ENCODE data around the gene SNX33.
"Not testable (repeated sequence)": the region's sequence is repeated elsewhere in the genome, so short reads cannot be mapped to it uniquely, and the experiment has no call there.

Gene SNX33

DNA sequence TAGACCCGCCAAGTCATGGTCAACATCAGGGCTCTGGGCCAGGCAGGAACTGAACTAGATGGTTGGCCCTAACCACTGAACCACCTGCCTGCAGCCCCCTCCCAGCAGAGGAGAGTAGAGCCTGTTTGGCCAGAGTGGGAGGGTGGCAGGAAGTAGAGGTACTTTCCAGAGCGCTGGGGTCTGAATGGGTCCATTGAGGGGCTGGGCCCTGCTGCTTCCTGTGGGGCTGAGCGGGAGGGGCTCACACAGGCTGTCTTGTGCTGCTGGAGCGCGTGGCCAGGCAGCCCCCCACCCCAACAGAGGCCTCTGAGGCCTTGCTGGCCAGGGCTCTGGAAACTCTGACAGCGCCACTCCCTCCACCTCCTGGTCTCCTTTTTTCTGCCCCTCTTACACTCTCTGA lies 47.5 kb downstream of the SNX33 start:
- TF ChIP-seq, protein P1, sequence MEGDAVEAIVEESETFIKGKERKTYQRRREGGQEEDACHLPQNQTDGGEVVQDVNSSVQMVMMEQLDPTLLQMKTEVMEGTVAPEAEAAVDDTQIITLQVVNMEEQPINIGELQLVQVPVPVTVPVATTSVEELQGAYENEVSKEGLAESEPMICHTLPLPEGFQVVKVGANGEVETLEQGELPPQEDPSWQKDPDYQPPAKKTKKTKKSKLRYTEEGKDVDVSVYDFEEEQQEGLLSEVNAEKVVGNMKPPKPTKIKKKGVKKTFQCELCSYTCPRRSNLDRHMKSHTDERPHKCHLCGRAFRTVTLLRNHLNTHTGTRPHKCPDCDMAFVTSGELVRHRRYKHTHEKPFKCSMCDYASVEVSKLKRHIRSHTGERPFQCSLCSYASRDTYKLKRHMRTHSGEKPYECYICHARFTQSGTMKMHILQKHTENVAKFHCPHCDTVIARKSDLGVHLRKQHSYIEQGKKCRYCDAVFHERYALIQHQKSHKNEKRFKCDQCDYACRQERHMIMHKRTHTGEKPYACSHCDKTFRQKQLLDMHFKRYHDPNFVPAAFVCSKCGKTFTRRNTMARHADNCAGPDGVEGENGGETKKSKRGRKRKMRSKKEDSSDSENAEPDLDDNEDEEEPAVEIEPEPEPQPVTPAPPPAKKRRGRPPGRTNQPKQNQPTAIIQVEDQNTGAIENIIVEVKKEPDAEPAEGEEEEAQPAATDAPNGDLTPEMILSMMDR (IDR thresholded peaks at IDR 0.05; ENCODE audit: insufficient read depth, low read length, poor library complexity, severe bottlenecking), result no peak
- Histone ChIP-seq H3K4me3 (replicated peaks; ENCODE audit: low read depth, low read length) (no peak overlapping the region), H3K36me3 (ENCODE audit: control insufficient read depth, insufficient read depth, low read length) (no peaks in the 10 kb centered on the region), H3K27me3 (replicated peaks; ENCODE audit: control insufficient read depth, insufficient read depth, low read length) (no peaks in the 10 kb centered on the region)
- peak; percentile 57 for DNase-seq (ENCODE audit: extremely low read depth, insufficient read length)

DNA sequence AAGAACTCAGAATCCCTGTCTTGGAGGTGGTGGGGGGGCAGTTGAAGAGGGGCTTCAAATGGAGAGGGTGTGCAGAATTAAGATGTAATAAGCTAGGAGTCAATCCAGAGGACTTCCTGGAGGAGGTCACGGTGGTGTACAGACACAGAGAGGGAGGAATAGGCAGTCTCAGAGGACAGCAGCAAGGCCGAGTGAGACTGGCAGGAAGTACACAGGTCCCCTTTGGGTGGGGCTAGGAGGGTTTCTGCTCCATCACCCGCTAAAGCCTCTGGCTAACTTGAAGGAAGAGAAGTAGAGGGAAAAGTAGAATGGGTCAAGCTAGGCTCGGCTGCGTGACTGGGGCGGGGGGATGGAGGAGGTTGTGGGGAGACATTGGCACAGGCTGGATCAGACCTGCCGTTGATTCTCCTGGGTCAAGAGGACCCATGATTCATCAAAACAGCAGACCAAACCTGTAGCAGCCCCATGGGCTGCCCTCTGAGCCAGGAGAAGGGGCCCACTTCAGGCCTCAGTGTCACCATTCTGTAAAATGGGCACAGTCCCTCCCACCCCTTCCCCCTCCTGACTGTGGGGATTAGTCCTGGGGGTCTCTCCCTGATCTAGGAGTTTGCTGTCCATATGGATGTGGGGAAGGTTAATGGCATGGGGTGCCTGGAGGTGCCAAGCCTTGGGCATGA lies 48.1 kb downstream of the SNX33 start:
- TF ChIP-seq, protein P1 (IDR thresholded peaks at IDR 0.05; ENCODE audit: insufficient read depth, low read length, poor library complexity, severe bottlenecking), result no peak
- no peaks in the 10 kb centered on the region for H3K27me3 ChIP-seq (replicated peaks; ENCODE audit: control insufficient read depth, insufficient read depth, low read length)
- H3K4me3 ChIP-seq (replicated peaks; ENCODE audit: low read depth, low read length), result no peak overlapping the region
- no peaks in the 10 kb centered on the region for H3K36me3 ChIP-seq (ENCODE audit: control insufficient read depth, insufficient read depth, low read length)
- peak; percentile 44 for DNase-seq (ENCODE audit: extremely low read depth, insufficient read length)

DNA sequence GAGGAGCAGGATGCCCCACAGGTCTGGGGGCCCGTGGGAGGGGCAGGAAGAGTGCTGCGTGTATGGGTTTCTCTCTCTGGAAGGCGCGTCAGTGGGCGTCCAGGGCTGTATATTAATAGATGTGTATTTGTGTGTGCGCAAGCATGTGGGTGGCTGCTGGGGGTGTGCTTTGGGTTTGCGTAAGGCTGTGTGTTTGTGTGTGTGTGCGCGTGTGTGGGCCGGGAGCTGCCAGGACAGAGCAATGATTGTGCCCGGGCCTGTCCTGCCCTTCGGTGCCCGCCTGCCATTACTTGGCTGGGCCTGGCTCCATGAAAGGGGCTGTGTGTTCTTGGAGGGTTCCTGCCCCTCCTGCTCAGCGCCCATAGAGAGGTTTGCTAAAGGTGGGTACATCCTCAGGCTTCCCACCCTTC lies 48.6 kb downstream of the SNX33 start:
- DNase-seq (ENCODE audit: extremely low read depth, insufficient read length), result no peak
- H3K27me3 ChIP-seq (replicated peaks; ENCODE audit: control insufficient read depth, insufficient read depth, low read length), result no peaks in the 10 kb centered on the region
- TF ChIP-seq, protein P1 (IDR thresholded peaks at IDR 0.05; ENCODE audit: insufficient read depth, low read length, poor library complexity, severe bottlenecking), result no peak
- no peak overlapping the region for H3K4me3 ChIP-seq (replicated peaks; ENCODE audit: low read depth, low read length)
- no peaks in the 10 kb centered on the region for H3K36me3 ChIP-seq (ENCODE audit: control insufficient read depth, insufficient read depth, low read length)

DNA sequence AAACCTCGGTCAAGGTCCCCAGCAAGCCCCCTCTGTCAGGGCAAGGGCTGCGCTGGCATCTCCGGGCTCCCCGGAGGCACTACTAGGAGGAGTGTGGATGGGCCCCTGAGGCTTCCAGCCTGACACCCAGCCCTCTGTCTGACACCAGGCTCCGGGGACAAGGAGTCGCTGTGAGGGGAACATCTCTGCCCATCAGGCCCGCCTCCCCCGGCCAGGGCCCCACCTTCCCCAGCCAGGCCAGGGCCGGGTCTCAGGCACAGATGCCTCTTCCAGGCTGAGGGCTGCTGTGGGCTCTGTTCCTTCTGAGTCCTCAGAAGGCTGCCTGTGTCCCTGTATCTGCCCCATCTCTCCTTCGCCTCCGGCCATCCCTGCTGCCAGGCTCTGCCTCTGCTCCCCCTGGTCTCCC lies 49.1 kb downstream of the SNX33 start:
- Histone ChIP-seq H3K27me3 (replicated peaks; ENCODE audit: control insufficient read depth, insufficient read depth, low read length) (no peaks in the 10 kb centered on the region), H3K4me3 (replicated peaks; ENCODE audit: low read depth, low read length) (no peak overlapping the region), H3K36me3 (ENCODE audit: control insufficient read depth, insufficient read depth, low read length) (no peaks in the 10 kb centered on the region)
- TF ChIP-seq, protein P1 (IDR thresholded peaks at IDR 0.05; ENCODE audit: insufficient read depth, low read length, poor library complexity, severe bottlenecking), result no peak
- DNase-seq (ENCODE audit: extremely low read depth, insufficient read length), result no peak

DNA sequence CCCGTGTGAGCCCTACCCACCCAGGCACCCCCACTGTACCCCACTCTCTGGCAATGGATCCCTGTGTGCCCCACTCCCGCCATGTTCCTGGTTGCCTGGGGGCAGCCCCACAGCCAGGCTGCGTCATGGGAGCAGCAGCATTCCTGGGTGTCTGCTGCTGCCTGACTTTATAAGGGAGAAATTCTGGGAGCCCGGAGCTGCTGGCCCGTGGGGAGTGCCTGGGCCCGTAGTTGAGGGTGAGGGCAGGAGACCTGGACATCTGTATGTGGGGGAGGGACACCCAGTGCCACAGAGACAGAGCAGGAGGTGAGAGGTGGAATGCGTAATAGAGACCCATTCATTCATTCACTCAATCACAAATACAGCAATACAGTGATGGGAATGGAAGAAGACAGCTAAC lies 49.8 kb downstream of the SNX33 start:
- TF ChIP-seq, protein P1 (IDR thresholded peaks at IDR 0.05; ENCODE audit: insufficient read depth, low read length, poor library complexity, severe bottlenecking), result no peak
- DNase-seq (ENCODE audit: extremely low read depth, insufficient read length), result no peak
- no peak overlapping the region for H3K4me3 ChIP-seq (replicated peaks; ENCODE audit: low read depth, low read length)
- H3K27me3 ChIP-seq (replicated peaks; ENCODE audit: control insufficient read depth, insufficient read depth, low read length), result no peaks in the 10 kb centered on the region
- no peaks in the 10 kb centered on the region for H3K36me3 ChIP-seq (ENCODE audit: control insufficient read depth, insufficient read depth, low read length)

DNA sequence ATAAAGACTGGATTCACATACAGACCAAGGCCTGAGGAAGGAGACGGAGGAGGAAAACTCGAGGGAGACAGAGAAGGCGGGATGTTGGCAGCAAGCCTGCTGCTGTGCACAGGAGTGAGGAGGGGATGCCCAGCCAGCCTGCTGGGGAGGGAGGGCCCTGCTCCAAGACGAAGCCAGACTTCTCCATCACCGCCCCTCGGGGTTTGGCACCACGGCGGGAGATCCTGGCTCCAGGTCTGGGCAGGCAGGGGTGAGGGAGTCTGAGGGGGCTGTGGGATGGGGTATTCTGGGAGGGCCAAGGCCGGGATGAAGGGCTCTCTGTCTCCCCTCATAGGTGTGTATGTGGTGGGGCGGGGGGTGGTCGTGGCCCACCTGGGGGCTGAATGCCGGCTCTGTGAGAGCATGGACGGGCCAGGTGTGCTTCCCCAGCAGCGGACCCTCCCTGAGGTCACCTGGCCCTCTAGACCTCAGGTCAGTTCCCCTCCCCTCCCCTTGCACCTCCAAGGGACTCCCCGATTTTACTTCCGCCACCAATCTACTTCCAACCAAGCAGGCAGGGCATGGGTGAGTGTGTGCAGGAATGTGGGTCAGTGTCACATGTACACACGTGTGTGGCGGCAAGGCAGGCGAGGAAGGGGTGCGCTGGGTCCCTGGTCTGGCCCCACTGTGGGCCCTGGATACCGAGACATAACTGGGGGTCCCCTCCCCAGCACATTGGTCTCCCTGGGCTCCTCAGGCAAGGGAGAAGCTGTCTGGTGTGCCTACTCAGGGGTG lies 50.4 kb downstream of the SNX33 start:
- H3K27me3 ChIP-seq (replicated peaks; ENCODE audit: control insufficient read depth, insufficient read depth, low read length); DNase-seq (ENCODE audit: extremely low read depth, insufficient read length); H3K4me3 ChIP-seq (replicated peaks; ENCODE audit: low read depth, low read length); H3K36me3 ChIP-seq (ENCODE audit: control insufficient read depth, insufficient read depth, low read length): not testable (repeated sequence)

DNA sequence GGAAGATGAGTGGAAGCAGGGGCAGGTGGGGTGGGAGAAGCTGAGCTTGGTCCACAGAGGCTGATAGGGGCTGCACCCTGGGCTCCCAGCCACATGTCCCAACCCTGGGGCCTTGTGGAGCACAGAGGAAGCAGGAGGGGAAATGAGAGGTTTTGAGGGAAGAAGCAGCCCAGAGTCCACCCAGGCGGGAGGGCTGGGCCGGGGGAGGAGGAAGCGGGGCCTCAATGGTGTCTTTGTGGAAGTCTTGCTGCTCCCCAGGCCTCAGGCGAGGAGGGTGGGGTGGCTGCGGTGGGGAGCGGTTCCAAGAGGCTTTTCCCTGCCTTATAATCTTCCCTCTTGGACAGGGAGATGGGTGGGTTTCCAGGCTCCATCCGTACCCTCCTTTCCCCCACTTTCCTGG lies 51.8 kb downstream of the SNX33 start:
- H3K27me3 ChIP-seq (replicated peaks; ENCODE audit: control insufficient read depth, insufficient read depth, low read length); H3K36me3 ChIP-seq (ENCODE audit: control insufficient read depth, insufficient read depth, low read length); H3K4me3 ChIP-seq (replicated peaks; ENCODE audit: low read depth, low read length); DNase-seq (ENCODE audit: extremely low read depth, insufficient read length): not testable (repeated sequence)

DNA sequence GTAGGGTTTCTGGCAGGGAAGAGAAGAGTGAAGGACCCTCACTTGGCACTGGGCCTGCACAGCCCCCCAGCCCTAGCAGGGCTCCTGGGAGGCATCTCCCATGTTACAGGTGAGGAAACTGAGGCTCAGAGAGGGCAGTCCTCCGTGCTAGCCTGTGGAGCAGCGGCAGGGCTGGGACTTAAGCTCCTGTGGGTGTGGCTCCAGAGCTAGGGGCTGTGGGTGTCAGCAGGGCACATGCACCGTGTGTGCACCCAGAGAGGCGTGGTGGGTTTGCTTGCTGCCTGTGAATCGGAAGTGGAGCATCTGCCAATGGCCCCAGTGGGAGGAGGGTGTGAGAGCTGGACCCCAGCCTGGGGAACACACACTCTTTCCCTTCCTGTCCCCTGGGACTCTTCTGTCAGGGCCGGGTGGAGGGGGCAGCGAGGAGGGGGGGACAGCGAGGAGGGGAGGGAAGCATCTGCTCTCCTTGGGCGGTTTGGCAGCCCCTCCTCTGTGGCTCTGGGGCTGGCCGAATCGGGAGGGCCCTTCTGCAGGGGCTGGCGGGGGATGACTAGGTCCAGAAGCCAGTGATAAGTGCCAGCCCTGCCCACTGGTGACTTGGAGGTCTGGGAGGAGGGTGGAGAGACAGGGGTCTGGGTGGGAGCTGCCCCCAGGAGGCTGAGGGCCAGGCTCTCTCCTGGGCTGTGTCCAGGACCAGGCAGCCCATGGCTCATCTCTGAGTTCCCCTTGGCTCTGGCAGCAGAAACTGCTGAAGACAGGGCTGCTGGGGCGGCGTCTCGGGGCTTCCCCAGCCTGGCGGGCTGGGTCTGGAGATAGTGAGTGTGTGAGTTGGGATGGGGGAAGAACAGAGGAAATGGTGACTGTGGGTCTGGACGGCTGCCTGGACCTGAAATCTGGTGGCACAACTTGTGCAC lies 52.5 kb downstream of the SNX33 start:
- not testable (repeated sequence) for H3K27me3 ChIP-seq (replicated peaks; ENCODE audit: control insufficient read depth, insufficient read depth, low read length); H3K36me3 ChIP-seq (ENCODE audit: control insufficient read depth, insufficient read depth, low read length); H3K4me3 ChIP-seq (replicated peaks; ENCODE audit: low read depth, low read length)
- DNase-seq (ENCODE audit: extremely low read depth, insufficient read length), result peak; percentile 62

Measured in GM06990 (cell line).